HCT116 (cell line): ENCODE data around the gene PANK3.

Source experiments
- CEBPB ChIP-seq: IDR thresholded peaks from 2 replicates; pipeline ENCODE4 v1.6.1; 2012; ENCODE audit warnings: low read depth
- CTCF ChIP-seq, 3 experiments: fragments of 200-600 bp in 1 of 3; sonication (generic) in 1 of 3; IDR thresholded peaks in 2 of 3; conservative IDR thresholded peaks in 1 of 3; 2 replicates each; pipeline ENCODE4 v1.5.1; 2012 to 2017; ENCODE audit warnings: low read depth in 2 of 3, low read length in 2 of 3, antibody characterized with exemption in 1 of 3, borderline replicate concordance in 1 of 3, control low read depth in 1 of 3, mild to moderate bottlenecking in 1 of 3, mixed read lengths in 1 of 3, mixed run types in 1 of 3, moderate library complexity in 1 of 3; ENCODE audit not compliant: insufficient read depth in 1 of 3
- POLR2AphosphoS5 ChIP-seq: IDR thresholded peaks from 2 replicates; pipeline ENCODE4 v1.6.1; 2011; ENCODE audit warnings: mild to moderate bottlenecking, low read depth, low read length, moderate library complexity
- REST ChIP-seq: IDR thresholded peaks from 2 replicates; pipeline ENCODE4 v1.6.1; 2012; ENCODE audit warnings: low read depth

- TF ChIP-seq CEBPB = no peak
- TF ChIP-seq POLR2AphosphoS5 = no peak
- TF ChIP-seq CTCF (IDR thresholded peaks at IDR 0.05 in 2 of 3, conservative IDR thresholded peaks at IDR 0.05 in 1 of 3; ENCODE audit: borderline replicate concordance in 1 of 3, insufficient read depth in 1 of 3, low read depth in 2 of 3, low read length in 2 of 3) = no peak
- no peak for TF ChIP-seq REST
These were observed 48.5 kb downstream of the PANK3 start for GRCh38 chr5:168530621-168531150.
